DMS53 (cell line): ENCODE data around the gene MTFMT.

ENCODE experiments used
- DNase-seq: peaks from one replicate; lab custom pipeline; 2025; lab: John Stamatoyannopoulos, UW

The MTFMT gene

DNA sequence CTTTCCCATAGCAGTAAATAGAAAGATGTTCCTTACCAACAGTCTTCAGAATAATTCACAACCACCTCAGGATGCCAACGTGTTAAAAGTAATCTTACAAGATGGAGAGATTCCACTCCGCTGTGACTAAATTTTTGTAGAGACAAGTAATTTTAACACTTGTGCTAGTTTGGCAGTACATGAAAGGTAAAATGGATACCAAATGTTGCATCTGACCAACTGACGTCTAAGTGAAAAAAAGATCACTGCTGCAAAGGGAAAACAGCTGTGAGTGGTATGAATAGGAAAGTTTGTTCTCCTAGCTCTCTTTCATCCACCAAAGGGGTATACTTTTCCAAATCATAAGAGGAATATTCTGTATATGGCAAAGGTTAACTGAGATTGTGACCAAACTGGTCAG, 42.3 kb downstream of the MTFMT start:
- no peak for DNase-seq

DNA sequence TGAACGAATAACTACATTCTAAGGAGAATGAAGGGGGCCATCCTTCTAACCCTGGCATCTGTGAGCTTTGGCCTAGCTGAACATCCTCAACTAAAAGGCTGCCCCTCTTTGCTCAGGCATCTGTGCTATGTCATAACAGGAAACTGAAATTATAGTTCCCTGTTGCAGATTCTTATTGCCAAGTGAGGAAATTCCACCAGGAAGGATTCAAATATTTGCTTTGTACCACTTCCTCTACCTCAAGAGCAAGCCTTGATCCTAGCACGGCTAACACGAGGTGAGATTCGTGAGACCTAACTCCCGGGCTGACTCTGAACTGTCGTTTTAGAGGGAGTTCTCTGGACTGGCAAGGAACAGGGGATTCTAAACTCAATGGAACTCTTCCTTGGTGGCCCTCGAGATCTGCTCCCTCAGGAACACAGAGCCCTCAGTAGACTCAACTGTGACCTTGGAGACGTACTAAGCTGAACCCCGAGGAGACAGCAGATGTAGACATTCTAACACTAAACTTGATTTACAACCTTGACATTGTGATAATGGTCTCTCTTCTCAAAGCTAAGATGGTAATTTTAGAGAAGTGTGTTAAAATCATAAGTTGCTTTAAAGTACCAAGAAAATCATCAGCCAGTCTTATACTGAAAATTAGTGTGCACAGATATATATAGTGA, 43.9 kb downstream of the MTFMT start:
- peak; percentile 20 for DNase-seq

DNA sequence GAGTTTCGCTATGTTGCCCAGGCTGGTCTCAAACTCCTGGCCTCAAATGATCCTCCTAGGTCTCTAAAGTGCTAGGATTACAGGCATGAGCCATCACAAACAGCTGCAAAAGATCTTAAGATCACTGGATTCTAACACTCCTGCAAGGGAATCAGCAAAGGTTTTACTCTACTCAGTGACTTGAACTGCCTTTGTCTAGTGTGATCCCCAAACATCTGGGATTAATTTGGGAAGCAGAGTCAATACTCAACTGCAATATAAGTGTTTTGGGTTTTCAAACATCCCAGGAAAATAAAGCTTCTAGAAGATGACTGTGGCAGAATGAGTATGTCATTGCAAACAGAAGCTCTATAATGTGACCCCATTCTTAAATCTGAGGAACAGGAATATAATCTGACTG, 47.0 kb downstream of the MTFMT start:
- DNase-seq, result no peak

DNA sequence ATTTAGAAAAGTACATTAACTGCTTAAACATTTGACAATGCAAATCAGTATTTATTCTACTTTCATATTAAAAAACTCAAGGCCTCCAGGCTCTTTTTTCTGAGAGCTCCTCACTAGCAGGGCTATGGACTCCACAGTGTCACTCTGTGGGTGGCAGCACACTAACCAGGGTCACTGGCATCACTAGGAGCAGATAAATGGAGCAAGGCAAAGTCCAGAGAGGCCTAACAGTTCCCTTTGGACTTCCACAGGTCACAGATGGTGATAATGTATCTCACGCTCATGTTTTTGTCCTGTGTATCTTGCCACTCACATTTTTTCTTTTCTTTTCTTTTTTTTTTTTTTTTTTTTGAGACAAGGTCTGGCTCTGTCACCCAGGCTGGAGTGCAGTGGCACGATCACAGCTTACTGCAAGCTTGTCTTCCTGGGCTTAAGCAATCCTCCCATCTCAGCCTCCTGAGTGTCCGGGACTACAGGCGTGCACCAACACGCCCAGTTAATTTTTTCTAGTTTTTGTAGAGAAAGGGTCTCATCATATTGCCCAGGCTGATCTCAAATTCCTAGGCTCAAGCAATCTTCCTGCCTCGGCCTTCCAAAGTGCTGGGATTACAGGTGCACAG, 47.5 kb downstream of the MTFMT start:
- DNase-seq, result no peak

DNA sequence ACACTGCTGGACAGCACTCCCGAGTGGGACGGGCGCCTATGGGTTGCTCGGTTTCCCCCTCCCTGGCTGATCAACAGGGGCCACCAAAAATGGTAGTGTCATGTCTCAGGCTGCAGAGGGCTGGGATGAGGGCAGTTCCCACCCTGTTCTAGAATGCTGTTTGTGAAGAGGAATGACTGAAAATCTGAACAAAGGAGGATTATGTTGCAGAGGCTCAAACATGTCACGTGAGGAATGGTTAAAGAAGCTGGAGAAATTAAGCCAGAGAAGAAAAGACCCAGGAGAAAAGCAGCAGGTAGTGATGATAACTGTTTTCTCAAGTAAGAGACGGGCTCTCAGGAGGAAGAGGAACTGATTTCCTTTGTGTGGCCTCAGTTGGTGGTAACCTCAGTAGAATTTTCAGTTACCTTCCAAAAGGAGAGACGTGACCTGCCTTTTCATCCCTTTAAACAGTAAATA, 50.2 kb downstream of the MTFMT start:
- no peak for DNase-seq

DNA sequence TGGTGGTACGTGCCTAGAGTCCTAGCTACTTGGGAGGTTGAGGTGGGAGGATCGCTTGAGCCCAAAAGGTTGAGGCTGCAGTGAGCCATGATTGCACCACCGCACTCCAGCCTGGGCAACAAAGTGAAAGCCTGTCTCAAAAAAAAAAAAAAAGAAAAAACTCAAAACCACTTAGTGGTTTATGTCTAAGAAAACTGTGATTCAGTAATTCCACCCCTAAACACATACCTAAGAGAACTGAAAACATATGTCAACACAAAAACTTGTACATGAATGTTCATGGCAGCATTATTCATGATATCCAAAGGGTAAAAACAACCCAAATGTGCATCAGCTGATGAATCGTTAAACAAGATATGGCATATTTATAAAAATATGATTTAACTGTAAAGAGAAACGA, 54.0 kb downstream of the MTFMT start:
- no peak for DNase-seq

DNA sequence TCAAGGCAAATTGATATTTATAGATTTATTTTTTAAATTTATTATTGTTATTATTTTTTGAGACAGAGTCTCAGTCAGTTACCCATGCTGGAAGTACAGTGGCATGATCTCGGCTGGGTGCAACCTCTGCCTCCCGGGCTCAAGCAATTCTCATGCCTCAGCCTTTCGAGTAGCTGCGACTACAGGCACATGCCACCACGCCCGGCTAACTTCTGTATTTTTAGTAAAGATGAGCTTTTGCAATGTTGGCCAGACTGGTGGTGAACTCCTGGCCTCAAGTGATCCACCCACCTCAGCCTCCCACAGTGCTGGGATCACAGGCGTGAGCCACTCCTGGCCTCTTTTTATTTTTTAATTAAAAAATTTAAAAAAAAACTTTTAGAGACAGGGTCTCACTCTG, 58.7 kb downstream of the MTFMT start:
- DNase-seq, result no peak

DNA sequence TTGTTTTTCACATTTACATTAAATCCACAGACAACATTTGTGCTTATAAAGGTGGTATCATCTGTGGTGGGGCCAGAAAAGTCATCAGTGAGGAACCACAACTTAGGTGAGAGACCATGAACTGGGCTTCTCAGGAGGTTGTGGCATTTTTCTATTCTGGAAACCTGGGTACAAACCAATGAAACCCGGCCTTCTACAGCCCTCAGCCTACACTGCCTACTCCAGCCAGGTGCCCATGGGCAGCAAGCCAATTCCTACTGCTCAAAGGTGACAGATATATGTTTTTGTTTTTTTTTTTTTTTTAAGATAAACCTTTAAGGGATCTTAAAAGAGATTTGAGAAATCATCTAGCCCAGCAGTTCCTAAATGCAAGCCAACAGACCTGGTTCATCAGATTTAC, 60.0 kb downstream of the MTFMT start:
- no peak for DNase-seq

DNA sequence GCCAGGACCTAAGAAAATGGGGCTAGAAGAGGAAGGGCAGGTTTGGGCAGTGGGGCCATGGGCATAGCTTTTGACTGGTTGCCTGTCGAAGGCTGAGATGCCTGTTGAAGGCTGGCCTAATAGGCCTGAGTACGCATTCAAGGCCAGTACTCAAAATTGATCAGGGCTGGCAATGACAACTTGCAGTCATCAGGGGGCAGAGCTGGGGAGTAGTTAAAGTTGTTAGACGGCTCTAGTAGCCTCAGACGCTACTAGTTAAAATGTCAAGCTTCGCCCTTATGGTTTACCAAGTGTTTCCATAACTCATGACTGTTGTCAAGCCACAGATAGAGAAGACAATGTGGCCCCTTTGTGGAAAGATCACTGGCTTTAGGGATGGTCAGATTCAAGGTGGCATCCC, 68.4 kb downstream of the MTFMT start:
- DNase-seq, result no peak

DNA sequence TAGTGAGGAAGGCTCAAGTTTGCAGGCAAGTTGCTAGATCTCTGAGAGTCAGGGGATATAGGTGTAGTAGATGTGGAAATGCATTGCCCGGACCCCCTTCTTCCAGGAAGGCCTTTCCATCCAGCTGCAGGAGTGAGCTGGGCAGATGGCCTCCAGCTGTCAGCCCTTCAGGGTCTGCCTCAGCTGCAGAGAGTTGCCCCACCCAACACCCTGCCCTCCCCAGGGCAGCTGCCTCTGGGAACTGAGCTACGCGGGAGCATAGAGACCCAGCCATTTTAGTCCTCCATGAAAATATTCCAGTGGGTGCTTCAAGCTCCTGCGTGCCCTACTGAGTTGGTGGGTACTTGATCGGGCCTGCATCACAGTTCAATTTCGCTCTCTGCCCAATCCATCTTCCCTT, 69.3 kb downstream of the MTFMT start:
- no peak for DNase-seq

DNA sequence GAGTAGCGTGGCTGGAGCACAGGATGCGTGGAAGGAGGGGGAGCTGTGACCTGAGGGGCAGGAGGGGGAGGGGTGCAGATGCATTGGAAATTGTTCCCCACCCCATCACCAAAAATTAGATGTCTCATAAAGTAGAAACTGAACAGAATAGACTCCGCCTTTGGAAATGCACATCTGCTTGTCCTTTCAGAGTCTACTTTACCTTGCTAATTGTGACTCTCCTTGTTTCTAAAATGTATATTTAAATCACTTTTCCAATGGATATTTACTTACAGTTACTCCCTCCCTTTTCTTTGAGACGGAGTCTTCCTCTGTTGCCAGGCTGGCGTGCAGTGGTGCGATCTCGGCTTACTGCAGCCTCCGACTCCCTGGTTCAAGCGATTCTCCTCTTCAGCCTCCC, 70.3 kb downstream of the MTFMT start:
- no peak for DNase-seq

DNA sequence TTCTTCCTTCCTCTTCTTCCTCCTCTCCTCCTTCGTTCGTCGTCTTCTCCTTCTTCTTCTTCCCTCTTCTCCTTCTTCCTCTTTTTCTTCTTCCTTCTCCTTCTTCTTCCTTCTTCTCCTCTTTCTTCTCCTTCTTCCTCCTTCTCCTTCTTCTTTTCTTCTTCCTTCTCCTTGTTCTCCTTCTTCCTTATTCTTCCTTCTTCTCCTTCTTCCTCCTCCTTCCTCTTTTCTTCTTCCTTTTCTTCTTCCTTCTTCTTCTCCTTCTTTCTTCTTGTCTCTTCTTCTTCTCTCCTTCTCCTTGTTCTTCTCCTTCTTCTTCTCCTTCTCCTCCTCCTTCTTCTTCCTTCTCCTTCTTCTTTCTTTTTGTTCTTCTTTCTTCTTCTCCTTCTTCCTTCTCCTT, 75.0 kb downstream of the MTFMT start:
- no peak for DNase-seq

DNA sequence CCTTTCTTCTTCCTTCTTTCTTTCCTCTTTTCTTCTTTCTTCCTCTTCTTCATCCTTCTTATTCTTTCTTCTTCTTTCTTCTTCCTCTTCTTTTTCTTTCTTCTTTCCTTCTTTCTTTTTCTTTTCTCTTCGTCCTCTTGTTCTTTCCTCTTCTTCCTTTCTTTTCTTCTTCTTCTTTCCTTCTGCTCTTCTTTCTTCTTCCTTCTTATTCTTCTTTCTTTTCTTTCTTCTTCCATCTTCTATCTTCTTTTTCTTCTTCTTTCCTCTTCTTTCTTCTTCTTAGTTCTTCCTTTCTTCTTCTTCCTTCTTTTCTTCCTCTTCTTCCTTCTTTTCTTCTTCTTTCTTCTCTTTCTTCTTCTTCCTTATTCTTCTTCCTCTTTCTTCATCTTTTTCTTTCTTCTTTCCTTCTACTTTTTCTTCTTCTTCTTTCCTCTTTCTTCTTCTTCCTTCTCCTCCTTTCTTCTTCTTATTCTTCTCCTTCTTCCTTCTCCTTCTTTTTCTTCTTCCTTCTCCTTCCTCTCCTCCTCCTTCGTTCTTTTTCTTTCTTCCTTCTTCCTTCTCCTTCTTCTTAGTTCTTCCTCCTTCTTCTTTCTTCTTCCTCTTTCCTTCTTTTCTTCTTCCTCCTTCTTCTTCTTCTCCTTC, 77.5 kb downstream of the MTFMT start:
- DNase-seq, result no peak
